HG03103 (cell line): ENCODE measurements around the gene RIMS4.

Experiments
- ATAC-seq: cut with Tn5 transposase; IDR thresholded peaks from one replicate; pipeline ENCODE4 v1.9.1; 2021; ENCODE audit warnings: low read depth; ENCODE audit not compliant: unreplicated experiment

RIMS4 gene

DNA sequence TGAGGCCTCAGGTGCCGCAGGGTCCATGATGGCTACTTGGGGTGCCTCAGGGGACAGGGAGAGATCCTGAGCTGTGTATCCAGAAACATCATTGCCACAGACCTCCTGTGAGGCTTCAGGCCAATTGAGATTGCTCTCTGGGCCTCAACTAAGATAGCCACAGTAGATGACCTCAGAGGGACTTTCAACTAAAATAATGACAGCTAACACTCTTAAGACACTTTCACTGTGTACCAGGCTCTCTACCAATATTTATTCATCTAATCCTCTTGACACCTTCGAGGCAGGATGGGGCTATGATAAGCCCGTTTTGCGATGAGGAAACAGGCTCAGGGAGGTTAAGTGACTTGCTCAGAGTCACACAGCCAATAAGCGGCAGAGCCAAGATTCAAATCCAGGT lies 10.7 kb downstream of the RIMS4 start:
- ATAC-seq: no peak

DNA sequence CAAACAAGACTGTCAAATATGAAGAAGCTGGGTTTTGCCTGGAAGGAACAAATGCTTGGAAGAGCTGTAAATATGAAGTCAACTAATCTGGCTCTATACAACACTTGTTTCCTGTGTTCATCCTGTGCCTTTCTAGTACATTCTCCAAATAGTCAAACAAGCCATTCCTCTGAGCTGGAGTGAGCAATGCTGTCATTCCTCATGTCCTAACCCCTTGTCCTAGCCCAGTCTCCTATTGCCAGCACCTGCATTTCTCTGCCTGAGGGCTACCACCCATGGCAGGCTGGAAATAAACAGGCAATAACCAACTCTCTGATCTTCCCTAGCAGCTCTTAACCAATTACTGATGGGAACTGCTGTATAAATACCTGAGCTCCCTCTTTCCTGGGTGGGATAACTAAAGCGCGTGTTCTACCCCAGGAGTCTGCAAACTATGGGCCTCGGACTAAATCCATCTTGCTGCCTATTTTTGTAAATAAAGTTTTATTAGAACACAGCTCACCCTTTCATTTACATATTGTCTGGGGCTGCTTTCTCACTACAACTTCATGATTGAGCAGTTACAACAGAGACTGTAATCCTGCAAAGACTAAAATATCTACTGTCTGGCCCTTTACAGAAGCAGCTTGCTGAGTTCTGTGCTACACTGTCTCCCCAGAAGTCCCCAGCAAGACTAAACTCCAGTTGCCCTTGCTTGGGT lies 13.4 kb downstream of the RIMS4 start:
- ATAC-seq: no peak

DNA sequence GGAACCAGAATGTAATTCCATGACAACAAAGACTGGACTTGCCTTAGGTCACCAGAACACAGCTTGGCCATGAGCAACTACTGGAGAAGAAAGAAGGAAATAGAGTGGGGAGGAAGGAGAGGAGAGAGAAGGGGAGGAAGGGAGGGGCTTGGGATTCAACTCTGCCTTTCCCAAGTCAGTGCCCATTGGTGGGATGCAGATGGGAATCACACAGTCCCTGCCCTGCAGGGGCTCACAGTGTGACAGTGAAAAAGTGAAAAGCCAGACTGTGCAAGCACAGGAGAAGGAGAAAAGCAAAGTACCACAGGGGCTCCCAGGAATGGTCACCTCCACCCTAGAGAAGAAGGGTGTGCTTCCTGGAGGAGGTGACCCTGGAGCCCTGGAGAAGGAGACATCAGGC lies 14.0 kb downstream of the RIMS4 start:
- ATAC-seq: no peak

- ATAC-seq: no peak
Observed at GRCh38 chr20:44795836-44796235, 14.5 kb downstream of the RIMS4 start.

DNA sequence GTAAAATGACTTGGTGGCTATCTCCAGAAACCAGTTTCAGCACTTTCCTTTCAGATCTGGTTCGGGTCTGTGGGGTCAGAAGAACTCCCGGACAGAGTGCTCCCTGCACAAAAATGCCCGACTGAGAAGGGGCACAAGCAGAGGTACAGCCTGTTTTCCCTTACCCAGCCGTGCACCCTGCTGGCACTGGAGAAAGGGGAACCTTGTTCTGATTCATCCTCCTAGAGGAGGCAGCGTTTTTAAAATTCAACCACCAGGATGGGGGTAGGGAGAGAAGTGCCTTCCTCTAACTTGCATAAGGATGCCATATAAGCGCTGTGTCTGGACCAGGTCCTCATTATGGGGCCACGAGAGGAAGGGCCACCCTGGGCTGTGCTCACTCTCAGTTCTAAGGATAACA lies 17.6 kb downstream of the RIMS4 start:
- no peak for ATAC-seq

- no peak for ATAC-seq
Observed at GRCh38 chr20:44790638-44791393, 19.5 kb downstream of the RIMS4 start.

- no peak for ATAC-seq
Observed at GRCh38 chr20:44788706-44789456, 21.5 kb downstream of the RIMS4 start.

- ATAC-seq: no peak
Observed at GRCh38 chr20:44787299-44787698, 23.0 kb downstream of the RIMS4 start.

DNA sequence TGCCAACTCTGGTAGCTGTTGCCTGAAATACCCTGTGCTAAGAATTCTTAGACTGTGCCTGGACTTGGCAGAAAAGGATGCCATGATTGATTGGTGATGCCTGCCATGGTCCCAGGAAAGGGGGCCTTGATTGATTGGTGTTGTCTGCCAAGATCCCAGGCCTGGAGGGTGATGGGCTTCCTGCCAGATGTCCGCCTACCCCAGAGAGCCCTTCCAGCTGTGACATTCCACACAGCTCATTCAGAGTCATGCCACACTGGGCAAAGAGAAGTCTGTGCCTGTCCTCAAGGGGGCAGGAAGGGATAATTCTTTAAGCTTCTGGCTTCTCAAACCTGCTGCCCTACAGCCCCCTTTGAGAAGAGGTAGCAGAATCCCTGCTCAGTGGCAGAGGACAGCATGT lies 24.6 kb downstream of the RIMS4 start:
- ATAC-seq: no peak

- no peak for ATAC-seq
Observed at GRCh38 chr20:44784688-44785087, 25.7 kb downstream of the RIMS4 start.

DNA sequence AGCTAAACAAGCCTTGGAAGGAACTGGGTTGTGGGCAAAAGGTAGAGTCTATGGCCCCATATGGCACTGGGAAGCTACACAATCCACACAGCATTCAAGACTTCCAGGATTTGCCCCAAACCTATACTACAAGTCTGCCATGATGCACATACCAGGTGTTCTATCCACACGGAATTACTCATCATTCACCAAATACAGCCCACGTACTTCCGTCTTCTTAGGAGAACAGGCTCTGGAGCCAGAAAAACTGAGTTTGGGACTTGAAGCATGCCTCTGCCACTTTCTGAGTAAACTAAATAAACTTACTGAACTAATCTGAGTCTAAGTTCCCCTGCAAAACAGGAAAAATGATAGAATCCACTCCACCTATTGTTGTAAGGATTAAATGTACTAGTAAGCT lies 28.6 kb downstream of the RIMS4 start:
- no peak for ATAC-seq

GRCh38 chr20:44781118-44781517 lies 29.2 kb downstream of the RIMS4 start:
- no peak for ATAC-seq

DNA sequence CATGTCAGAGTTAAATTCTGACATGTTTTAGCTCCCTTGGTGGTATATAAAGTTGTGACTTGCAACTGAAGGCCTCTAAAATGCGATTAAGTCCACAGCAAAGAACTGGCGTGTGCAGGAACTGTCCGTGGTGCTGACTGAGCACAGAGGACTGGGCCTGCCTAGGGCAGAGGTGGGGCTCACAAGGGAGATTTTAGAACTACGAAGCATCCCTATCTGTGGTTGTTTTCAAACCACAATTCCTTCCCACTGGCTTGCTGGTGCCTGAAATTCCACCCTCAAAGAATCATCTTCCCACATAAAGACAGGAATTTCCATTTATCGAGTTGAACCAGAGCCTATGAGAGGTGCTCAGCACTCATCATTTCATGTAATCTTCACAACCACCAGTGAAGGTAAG lies 30.1 kb downstream of the RIMS4 start:
- ATAC-seq: no peak

- no peak for ATAC-seq
Observed at GRCh38 chr20:44776980-44777379, 33.4 kb downstream of the RIMS4 start.

- ATAC-seq: no peak
Observed at GRCh38 chr20:44773070-44773829, 37.1 kb downstream of the RIMS4 start.

GRCh38 chr20:44772636-44773035 lies 37.7 kb downstream of the RIMS4 start:
- no peak for ATAC-seq

GRCh38 chr20:44771172-44771535 lies 39.2 kb downstream of the RIMS4 start:
- no peak for ATAC-seq

GRCh38 chr20:44770484-44771171 lies 39.7 kb downstream of the RIMS4 start:
- ATAC-seq: no peak

- ATAC-seq: no peak
Observed at GRCh38 chr20:44769481-44769863, 40.9 kb downstream of the RIMS4 start.

DNA sequence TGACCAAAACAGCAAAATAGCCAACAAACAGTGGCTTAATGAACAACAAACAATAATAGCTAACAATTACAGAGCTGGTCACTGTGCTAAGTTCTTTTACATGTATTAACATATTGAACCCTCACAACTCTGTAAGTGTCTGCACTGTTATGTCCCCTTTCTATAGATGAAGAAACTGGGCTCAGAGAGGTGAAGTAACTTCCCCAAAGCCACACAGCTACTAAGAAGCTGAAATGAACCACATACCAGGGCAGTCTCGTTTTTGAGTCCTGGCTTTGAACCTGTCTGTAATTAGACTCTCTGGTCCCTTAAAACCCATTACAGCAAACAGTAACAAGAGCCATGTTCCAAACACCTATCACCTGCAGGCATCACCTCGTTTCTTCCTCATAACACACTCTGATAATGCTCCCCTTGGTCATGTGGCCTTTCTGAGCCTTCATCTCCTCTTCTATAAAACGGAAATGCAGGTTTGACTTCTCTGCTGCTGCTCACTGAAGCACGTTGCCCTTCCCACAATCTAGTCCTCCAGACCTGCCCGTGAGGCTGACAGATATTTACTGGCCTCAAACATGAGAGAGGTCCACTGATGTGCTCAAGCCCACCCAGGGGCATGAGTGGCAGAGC lies 41.4 kb downstream of the RIMS4 start:
- ATAC-seq: no peak
